T-helper 1 cell treated with Interleukin-12 subunit alpha and Interleukin-12 subunit beta and Interleukin-4 antibody, amounts not matched to agents 30 μg/mL and 1 μg/mL, for 36 hours (primary cell): ENCODE measurements around the gene ITPA.

Experiments
- H3K27ac Mint-ChIP-seq: one replicate; pipeline ENCODE4 v1.8.0; 2021; ENCODE audit warnings: mild to moderate bottlenecking, mixed read lengths
- H3K27me3 Mint-ChIP-seq: one replicate; pipeline ENCODE4 v1.8.0; 2021; ENCODE audit warnings: low read depth, mixed read lengths
- H3K36me3 Mint-ChIP-seq: one replicate; pipeline ENCODE4 v1.8.0; 2021; ENCODE audit warnings: low read depth, mixed read lengths
- H3K4me1 Mint-ChIP-seq: one replicate; pipeline ENCODE4 v1.8.0; 2021; ENCODE audit warnings: low read depth, mixed read lengths
- H3K4me3 Mint-ChIP-seq: one replicate; pipeline ENCODE4 v1.8.0; 2021; ENCODE audit warnings: mild to moderate bottlenecking, moderate library complexity, mixed read lengths
- H3K9me3 Mint-ChIP-seq: one replicate; pipeline ENCODE4 v1.8.0; 2021; ENCODE audit warnings: mixed read lengths

The ITPA gene

DNA sequence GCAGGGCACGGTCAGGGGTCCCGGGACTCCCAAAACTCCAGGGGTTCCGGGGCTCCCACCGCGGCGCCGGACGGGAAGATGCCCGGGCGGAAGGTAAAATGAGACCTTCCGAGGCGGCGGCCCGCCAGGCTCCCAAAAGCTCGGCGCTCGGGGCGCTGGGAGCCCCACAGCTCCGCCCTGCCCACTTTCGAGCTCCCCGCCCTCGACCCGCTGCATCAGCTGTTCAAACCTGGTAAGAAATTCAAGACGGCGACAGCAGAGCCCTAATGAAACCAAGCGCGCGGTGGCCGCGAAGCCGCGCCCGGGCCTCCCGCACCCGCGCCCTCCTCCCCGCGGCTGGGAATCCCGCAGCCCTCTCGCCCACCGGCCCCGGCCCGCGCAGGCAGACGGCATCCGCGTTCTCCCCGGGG, 29.3 kb downstream of the ITPA start:
- peak overlapping the region; percentile 81 for H3K4me3 Mint-ChIP-seq
- peaks cover 64% of the 10 kb centered on the region for H3K27me3 Mint-ChIP-seq
- peaks cover 10% of the 10 kb centered on the region for H3K4me1 Mint-ChIP-seq
- H3K27ac Mint-ChIP-seq: no peak overlapping the region
- peaks cover 3% of the 10 kb centered on the region for H3K36me3 Mint-ChIP-seq
- H3K9me3 Mint-ChIP-seq: no peaks in the 10 kb centered on the region

GRCh38 chr20:3239026-3239866, 29.9 kb downstream of the ITPA start, which contains the start of gene SLC4A11:
TSS of gene SLC4A11 (minus strand) at chr20:3239190. CDS start at chr20:3239137, 53 bp downstream.
- Mint-ChIP-seq H3K27ac (no peak within 1 kb of the TSS), H3K9me3 (no peaks in the 10 kb centered on the region), H3K4me1 (peaks cover 10% of the 10 kb centered on the region), H3K4me3 (peak within 1 kb of the TSS; percentile 92), H3K27me3 (peaks cover 67% of the 10 kb centered on the region), H3K36me3 (peaks cover 3% of the 10 kb centered on the region)

DNA sequence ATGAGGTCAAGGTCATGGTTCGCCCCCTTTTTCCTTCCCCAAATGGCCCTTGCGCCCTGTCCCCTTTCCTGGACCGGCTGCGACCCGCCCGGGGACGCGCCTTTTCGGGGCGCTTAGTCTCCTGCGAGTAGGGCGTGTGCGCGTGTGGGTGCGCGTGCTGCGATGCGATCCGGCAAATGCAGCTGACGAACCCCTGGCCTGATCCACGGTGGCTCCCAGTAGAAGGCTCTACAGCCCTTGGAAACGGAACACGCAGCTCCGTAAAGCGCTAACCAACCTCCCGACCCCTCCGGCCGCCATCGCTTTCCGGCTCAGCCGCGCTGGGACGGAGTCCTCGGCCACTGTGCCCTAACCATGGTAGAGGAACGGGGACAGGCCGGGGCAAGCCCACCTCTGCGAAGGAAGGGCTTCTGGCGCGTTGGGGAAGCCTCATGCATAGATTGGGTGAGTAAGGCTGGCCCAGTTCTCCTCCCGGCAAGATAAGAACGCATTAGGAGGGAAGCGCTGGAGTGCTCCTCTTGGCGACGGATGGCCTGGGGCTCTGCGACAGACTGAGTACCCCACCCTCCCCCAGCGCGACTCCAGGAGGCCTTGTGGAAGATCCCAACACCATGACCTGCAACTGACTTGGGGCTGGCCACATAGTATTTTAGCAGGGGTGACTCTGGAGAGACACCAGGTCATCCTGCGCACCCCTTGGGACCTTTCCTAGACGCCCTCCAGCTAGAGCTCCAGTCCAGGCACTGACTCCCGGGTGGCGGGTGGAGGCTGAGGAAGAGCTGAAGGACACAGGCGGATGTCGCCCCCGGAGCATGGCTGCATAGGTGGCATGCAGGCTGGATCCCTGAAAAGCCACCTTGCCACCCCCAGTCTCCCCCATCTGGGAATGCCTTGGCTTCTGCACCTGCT, 30.8 kb downstream of the ITPA start:
- Mint-ChIP-seq H3K4me1 (peaks cover 10% of the 10 kb centered on the region), H3K36me3 (peaks cover 3% of the 10 kb centered on the region), H3K9me3 (no peaks in the 10 kb centered on the region), H3K27me3 (peaks cover 69% of the 10 kb centered on the region), H3K4me3 (peak overlapping the region; percentile 92), H3K27ac (no peak overlapping the region)

GRCh38 chr20:3240776-3241363, 31.6 kb downstream of the ITPA start:
- Mint-ChIP-seq H3K27me3 (peaks cover 68% of the 10 kb centered on the region), H3K36me3 (peaks cover 3% of the 10 kb centered on the region), H3K4me1 (peaks cover 10% of the 10 kb centered on the region), H3K9me3 (no peaks in the 10 kb centered on the region), H3K4me3 (peak overlapping the region; percentile 34), H3K27ac (no peak overlapping the region)

DNA sequence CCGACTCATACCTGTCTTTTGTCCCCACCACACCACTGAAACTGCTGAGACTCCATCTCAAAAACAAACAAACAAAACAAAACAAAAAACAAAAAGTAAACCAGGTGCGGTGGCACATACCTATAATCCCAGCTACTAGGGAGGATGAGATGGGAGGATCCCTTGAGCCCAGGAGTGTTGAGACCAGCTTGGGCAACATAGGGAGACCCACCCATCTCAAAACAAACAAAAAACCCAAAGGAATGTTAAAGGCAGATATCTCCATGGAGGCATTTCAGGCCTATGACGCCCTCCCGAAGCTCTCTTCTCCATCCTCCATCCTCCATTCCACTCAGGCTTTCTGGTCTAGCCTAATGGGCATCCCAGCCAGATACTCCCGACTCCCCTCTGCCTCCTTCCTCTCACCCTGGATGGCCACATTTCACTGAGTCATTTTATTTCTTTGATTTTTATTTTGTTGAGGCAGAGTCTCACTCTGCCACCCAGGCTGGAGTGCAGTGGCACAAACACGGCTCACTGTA, 32.9 kb downstream of the ITPA start:
- H3K9me3 Mint-ChIP-seq: no peaks in the 10 kb centered on the region
- no peak overlapping the region for H3K4me3 Mint-ChIP-seq
- H3K27me3 Mint-ChIP-seq: peaks cover 61% of the 10 kb centered on the region
- peaks cover 3% of the 10 kb centered on the region for H3K36me3 Mint-ChIP-seq
- H3K27ac Mint-ChIP-seq: no peak overlapping the region
- H3K4me1 Mint-ChIP-seq: peaks cover 10% of the 10 kb centered on the region

- Mint-ChIP-seq H3K27ac (no peak overlapping the region), H3K4me1 (peaks cover 7% of the 10 kb centered on the region), H3K36me3 (peaks cover 3% of the 10 kb centered on the region), H3K27me3 (peaks cover 60% of the 10 kb centered on the region), H3K4me3 (no peak overlapping the region), H3K9me3 (no peaks in the 10 kb centered on the region)
Observed at GRCh38 chr20:3243718-3244358, 34.5 kb downstream of the ITPA start.

DNA sequence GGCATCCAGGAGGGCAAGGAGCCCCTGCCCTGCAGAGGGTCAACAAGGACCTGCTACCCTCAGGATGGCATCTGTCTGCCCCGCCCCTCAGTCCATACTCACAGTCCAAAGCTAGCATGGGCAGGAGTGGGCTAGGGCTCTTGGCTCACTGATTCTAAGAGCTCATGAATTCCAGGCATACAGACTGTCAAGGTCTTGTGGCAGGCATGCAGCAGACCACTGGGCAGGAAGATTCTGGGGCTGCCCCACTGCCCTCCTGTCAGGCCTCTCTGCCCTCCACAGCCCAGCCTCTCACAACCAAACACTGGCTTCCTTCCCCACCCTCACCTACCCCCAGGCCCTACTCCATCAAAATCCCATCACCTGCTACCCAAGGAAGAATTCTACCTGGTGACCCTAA, 35.3 kb downstream of the ITPA start:
- H3K27ac Mint-ChIP-seq: no peak overlapping the region
- peaks cover 58% of the 10 kb centered on the region for H3K27me3 Mint-ChIP-seq
- no peaks in the 10 kb centered on the region for H3K9me3 Mint-ChIP-seq
- peaks cover 5% of the 10 kb centered on the region for H3K4me1 Mint-ChIP-seq
- H3K4me3 Mint-ChIP-seq: no peak overlapping the region
- H3K36me3 Mint-ChIP-seq: peaks cover 2% of the 10 kb centered on the region

GRCh38 chr20:3245156-3245555, 35.9 kb downstream of the ITPA start:
- no peak overlapping the region for H3K4me3 Mint-ChIP-seq
- H3K4me1 Mint-ChIP-seq: no peaks in the 10 kb centered on the region
- H3K36me3 Mint-ChIP-seq: no peaks in the 10 kb centered on the region
- peaks cover 58% of the 10 kb centered on the region for H3K27me3 Mint-ChIP-seq
- no peak overlapping the region for H3K27ac Mint-ChIP-seq
- H3K9me3 Mint-ChIP-seq: no peaks in the 10 kb centered on the region

DNA sequence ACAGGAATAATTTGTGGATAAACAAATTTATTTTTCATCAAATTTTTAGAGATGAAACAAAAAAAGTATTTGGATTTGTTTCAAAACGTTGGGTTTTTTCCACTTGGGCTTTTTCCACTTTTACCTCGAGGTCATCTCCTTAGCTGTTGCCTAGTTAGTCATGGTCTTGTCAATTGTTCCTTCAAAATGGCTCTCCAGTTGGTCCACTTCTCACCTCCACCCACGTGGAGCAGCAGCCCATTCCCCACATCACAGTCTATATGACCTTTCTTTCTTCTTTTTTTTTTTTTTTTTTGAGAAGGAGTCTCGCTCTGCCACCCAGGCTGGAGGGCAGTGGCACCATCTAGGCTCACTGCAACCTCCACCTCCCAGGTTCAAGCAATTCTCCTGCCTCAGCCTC, 36.4 kb downstream of the ITPA start:
- Mint-ChIP-seq H3K9me3 (no peaks in the 10 kb centered on the region), H3K36me3 (no peaks in the 10 kb centered on the region), H3K4me3 (no peak overlapping the region), H3K27me3 (peaks cover 56% of the 10 kb centered on the region), H3K27ac (no peak overlapping the region), H3K4me1 (no peaks in the 10 kb centered on the region)

- Mint-ChIP-seq H3K27me3 (peaks cover 49% of the 10 kb centered on the region), H3K27ac (no peak overlapping the region), H3K36me3 (no peaks in the 10 kb centered on the region), H3K4me3 (no peak overlapping the region), H3K9me3 (no peaks in the 10 kb centered on the region), H3K4me1 (no peaks in the 10 kb centered on the region)
Observed at GRCh38 chr20:3246682-3247081, 37.4 kb downstream of the ITPA start.

DNA sequence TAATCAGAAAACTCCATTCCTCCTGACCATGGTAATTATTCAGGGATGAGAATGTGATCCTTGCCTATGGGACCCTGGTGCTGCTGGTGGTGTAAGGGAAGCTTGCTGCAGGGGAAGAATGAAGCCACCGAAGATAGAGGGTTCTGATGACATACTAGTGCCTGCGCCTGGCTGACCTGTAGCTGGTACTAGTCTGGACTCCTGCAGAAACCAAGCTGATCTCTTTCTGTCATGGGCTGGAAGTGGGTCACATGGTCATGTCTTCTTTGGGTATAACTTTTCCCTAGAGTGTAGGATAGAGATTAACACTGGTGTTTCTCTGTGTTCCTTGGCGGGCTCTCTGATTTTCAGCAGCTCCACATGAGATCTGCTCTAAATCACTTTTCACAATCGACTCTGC, 38.3 kb downstream of the ITPA start:
- H3K36me3 Mint-ChIP-seq: no peaks in the 10 kb centered on the region
- H3K27ac Mint-ChIP-seq: no peak overlapping the region
- H3K4me1 Mint-ChIP-seq: no peaks in the 10 kb centered on the region

GRCh38 chr20:3248167-3248992, 39.1 kb downstream of the ITPA start:
- Mint-ChIP-seq H3K36me3 (no peaks in the 10 kb centered on the region), H3K4me1 (no peaks in the 10 kb centered on the region), H3K27me3 (peaks cover 41% of the 10 kb centered on the region), H3K4me3 (peak overlapping the region; percentile 40), H3K27ac (no peak overlapping the region), H3K9me3 (no peaks in the 10 kb centered on the region)

More for the DNA sequence above, 38.3 kb downstream of the ITPA start:
- Mint-ChIP-seq H3K4me3 (no peak overlapping the region), H3K27me3 (peaks cover 41% of the 10 kb centered on the region), H3K9me3 (no peaks in the 10 kb centered on the region)

- H3K36me3 Mint-ChIP-seq: no peaks in the 10 kb centered on the region
- no peaks in the 10 kb centered on the region for H3K9me3 Mint-ChIP-seq
- H3K4me3 Mint-ChIP-seq: no peak overlapping the region
- no peaks in the 10 kb centered on the region for H3K4me1 Mint-ChIP-seq
- no peak overlapping the region for H3K27ac Mint-ChIP-seq
- H3K27me3 Mint-ChIP-seq: peaks cover 35% of the 10 kb centered on the region
Observed at GRCh38 chr20:3248993-3249347, 39.7 kb downstream of the ITPA start.
